Measurements from ENCODE around the gene BCAR3.

GRCh38 chr1:93581917-93582850, 99.5 kb downstream of the BCAR3 start:
- no peak for TF ChIP-seq CTCF (conservative IDR thresholded peaks at IDR 0.05 in 1 of 2, IDR thresholded peaks at IDR 0.05 in 1 of 2; ENCODE audit: extremely low read depth in 1 of 2, insufficient read depth in 1 of 2, low read depth in 1 of 2, low read length in 2 of 2)
- no peak for TF ChIP-seq EZH2 (IDR thresholded peaks at IDR 0.05; ENCODE audit: borderline replicate concordance, low read length)

Data from mammary epithelial cell (primary cell).